ENCODE data around the gene CPED1.

CPED1 gene

DNA sequence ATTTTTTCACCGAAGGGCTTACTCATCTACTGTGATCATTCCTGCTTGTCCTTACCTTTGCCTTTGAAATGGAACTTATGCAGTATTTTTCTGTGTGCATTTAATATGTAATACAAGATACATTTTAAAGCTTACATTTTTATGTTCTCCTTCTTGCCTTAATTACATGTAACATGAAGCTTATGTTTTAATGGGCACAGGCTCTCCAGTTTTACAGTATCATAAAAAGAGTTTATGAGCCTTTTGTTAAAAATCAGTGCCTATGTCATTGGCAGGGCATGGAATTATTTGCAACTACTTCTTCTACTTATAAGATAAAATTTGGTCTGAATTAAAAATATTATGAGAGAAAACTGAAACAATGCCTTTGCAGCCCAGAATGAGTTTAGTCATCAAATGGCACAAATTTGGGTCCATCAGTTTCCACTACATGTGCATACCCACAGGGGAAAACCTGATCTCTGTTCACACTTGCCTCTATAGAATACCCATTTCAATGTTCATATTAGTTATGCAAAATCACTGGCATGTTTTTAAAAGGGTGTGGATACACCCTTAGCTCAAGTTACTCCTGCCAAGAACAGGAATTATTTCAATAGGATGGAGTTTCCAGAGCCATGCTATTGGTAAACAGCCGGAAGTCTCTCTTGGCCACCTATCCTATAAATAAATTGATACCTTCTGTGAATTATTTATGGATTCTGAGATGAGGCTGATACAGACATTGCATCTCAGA, 312.3 kb downstream of the CPED1 start:
- no peak overlapping the region for H3K4me2 ChIP-seq (ENCODE audit: low read length)
- TF ChIP-seq, protein P1, sequence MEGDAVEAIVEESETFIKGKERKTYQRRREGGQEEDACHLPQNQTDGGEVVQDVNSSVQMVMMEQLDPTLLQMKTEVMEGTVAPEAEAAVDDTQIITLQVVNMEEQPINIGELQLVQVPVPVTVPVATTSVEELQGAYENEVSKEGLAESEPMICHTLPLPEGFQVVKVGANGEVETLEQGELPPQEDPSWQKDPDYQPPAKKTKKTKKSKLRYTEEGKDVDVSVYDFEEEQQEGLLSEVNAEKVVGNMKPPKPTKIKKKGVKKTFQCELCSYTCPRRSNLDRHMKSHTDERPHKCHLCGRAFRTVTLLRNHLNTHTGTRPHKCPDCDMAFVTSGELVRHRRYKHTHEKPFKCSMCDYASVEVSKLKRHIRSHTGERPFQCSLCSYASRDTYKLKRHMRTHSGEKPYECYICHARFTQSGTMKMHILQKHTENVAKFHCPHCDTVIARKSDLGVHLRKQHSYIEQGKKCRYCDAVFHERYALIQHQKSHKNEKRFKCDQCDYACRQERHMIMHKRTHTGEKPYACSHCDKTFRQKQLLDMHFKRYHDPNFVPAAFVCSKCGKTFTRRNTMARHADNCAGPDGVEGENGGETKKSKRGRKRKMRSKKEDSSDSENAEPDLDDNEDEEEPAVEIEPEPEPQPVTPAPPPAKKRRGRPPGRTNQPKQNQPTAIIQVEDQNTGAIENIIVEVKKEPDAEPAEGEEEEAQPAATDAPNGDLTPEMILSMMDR (IDR thresholded peaks at IDR 0.05), result no peak
- no peaks in the 10 kb centered on the region for H3K9me3 ChIP-seq (ENCODE audit: control insufficient read depth, low read length)
- no peak overlapping the region for H3K9ac ChIP-seq
- no peak overlapping the region for H3K27ac ChIP-seq
- H2AFZ ChIP-seq, result no peak overlapping the region
- H3K79me2 ChIP-seq, result no peaks in the 10 kb centered on the region
- no peaks in the 10 kb centered on the region for H3K27me3 ChIP-seq (ENCODE audit: control insufficient read depth, insufficient read depth, low read length)
- H3K4me1 ChIP-seq, result no peaks in the 10 kb centered on the region
- H3K4me3 ChIP-seq (ENCODE audit: low read depth, low read length), result no peak overlapping the region
- H3K36me3 ChIP-seq (ENCODE audit: control insufficient read depth, insufficient read depth, low read length), result no peaks in the 10 kb centered on the region

DNA sequence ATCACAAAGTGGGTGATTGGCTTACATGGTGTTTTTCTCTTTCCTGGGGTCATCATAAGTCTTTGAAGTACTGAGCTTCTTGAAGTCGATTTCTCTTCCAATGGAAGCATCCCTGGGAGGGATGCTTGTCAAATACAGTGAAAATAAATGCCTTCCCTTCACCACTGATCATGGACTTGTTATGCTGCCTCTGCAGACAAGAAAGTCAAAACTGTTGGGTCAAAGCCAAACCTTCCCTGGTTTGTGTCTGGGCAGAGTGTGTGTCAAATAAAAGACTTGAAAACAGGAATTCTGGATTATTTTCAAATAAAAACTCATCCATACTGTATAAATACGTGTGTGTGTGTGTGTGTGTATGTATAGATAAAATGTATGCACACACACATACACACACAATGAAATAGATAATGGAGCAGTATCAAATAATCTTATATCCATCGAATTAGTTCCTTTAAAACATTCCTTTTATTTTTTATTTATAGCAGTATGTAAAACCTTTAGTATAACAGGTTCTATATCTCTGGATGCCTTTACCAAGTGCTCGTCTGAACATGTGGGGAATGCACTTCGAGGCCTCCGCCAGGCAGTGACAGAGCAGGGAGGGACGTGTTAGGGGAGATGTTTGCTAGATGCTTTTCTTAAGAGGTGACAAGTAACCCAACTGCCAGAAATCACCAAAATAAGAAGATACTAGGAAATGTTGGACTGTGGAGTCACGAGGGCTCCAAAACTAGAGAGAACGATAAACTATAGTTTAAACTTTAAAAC, 313.1 kb downstream of the CPED1 start:
- no peaks in the 10 kb centered on the region for H3K9me3 ChIP-seq (ENCODE audit: control insufficient read depth, low read length)
- no peak overlapping the region for H3K9ac ChIP-seq
- no peaks in the 10 kb centered on the region for H3K79me2 ChIP-seq
- no peaks in the 10 kb centered on the region for H3K27me3 ChIP-seq (ENCODE audit: control insufficient read depth, insufficient read depth, low read length)
- no peak overlapping the region for H3K27ac ChIP-seq
- no peak overlapping the region for H3K4me2 ChIP-seq (ENCODE audit: low read length)
- H2AFZ ChIP-seq, result no peak overlapping the region
- H3K4me3 ChIP-seq (ENCODE audit: low read depth, low read length), result no peak overlapping the region
- TF ChIP-seq, protein P1 (IDR thresholded peaks at IDR 0.05), result no peak
- no peaks in the 10 kb centered on the region for H3K4me1 ChIP-seq
- no peaks in the 10 kb centered on the region for H3K36me3 ChIP-seq (ENCODE audit: control insufficient read depth, insufficient read depth, low read length)

DNA sequence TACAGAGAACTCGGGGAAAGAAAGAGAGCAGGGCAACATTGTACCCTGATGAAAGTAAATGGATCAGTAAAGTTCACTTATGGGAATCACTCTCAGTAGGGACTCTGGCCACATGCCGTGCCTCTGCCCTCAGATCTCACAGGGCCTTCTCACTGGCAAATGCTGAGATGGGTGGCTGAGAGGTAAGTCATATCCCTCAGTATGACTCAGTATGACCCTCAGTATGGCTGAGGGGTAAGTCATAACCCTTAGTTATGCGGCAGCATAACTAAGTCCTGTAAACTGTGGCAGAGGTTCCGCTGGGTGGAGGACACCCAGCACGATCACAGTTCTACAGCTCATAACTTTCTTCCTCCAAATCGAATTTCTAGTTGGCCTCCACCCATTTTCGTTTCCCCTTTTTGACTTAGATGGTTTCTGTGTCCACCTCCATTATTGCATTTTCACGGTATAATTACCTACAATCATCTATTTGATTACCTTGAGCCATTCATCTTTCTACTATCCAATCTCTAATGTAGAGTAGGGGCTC, 313.8 kb downstream of the CPED1 start:
- H3K4me2 ChIP-seq (ENCODE audit: low read length), result no peak overlapping the region
- H3K79me2 ChIP-seq, result no peaks in the 10 kb centered on the region
- H3K4me3 ChIP-seq (ENCODE audit: low read depth, low read length), result no peak overlapping the region
- H3K27ac ChIP-seq, result no peak overlapping the region
- no peak overlapping the region for H2AFZ ChIP-seq
- no peaks in the 10 kb centered on the region for H3K4me1 ChIP-seq
- no peaks in the 10 kb centered on the region for H3K36me3 ChIP-seq (ENCODE audit: control insufficient read depth, insufficient read depth, low read length)
- TF ChIP-seq, protein P1 (IDR thresholded peaks at IDR 0.05), result no peak
- no peaks in the 10 kb centered on the region for H3K9me3 ChIP-seq (ENCODE audit: control insufficient read depth, low read length)
- H3K27me3 ChIP-seq (ENCODE audit: control insufficient read depth, insufficient read depth, low read length), result no peaks in the 10 kb centered on the region
- no peak overlapping the region for H3K9ac ChIP-seq

DNA sequence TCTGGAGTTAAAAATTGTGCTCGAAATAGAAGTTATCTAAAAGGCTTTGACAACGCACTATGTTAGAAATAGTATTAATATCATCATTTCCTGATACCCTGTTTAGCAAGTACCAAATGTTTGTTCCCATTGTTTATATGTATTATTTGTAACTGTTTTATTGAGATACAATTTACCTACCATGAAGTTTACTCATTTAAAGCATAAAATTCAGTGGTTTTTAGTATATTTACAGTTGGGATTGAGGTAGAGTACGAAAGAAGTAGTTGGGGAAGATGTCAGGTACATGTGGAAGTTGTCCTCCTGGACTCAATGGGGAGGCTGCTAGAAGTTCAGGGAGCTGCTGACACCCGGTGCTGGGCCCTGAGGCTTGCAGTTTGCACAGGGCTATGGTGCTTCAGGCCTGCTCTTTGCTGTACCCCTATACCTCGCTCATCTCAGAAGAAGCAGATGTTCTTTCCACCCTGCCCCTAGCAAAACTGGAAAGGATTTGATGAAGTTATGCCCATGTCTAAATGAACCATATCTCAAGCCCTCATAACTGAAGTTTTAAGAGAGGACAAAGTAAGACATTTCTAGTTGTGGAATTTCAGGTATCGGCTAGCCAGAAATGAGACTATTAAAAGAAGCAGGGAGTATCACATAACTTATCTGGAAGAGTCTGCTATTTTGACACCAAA, 315.1 kb downstream of the CPED1 start:
- no peak overlapping the region for H3K4me2 ChIP-seq (ENCODE audit: low read length)
- no peak overlapping the region for H2AFZ ChIP-seq
- no peaks in the 10 kb centered on the region for H3K4me1 ChIP-seq
- no peak overlapping the region for H3K4me3 ChIP-seq (ENCODE audit: low read depth, low read length)
- no peak overlapping the region for H3K9ac ChIP-seq
- no peaks in the 10 kb centered on the region for H3K79me2 ChIP-seq
- no peaks in the 10 kb centered on the region for H3K9me3 ChIP-seq (ENCODE audit: control insufficient read depth, low read length)
- TF ChIP-seq, protein P1 (IDR thresholded peaks at IDR 0.05), result no peak
- no peak overlapping the region for H3K27ac ChIP-seq
- H3K36me3 ChIP-seq (ENCODE audit: control insufficient read depth, insufficient read depth, low read length), result no peaks in the 10 kb centered on the region
- H3K27me3 ChIP-seq (ENCODE audit: control insufficient read depth, insufficient read depth, low read length), result no peaks in the 10 kb centered on the region
